ENCODE results near the gene SALL4. TPM values are rescaled to one million over a fixed set of nuclear protein-coding genes. Genes with fewer than 3 reads are reported as not detected.

Gene SALL4
- total RNA-seq, 4 donors from 2014 or later: 0.14 TPM; not detected in 3

DNA sequence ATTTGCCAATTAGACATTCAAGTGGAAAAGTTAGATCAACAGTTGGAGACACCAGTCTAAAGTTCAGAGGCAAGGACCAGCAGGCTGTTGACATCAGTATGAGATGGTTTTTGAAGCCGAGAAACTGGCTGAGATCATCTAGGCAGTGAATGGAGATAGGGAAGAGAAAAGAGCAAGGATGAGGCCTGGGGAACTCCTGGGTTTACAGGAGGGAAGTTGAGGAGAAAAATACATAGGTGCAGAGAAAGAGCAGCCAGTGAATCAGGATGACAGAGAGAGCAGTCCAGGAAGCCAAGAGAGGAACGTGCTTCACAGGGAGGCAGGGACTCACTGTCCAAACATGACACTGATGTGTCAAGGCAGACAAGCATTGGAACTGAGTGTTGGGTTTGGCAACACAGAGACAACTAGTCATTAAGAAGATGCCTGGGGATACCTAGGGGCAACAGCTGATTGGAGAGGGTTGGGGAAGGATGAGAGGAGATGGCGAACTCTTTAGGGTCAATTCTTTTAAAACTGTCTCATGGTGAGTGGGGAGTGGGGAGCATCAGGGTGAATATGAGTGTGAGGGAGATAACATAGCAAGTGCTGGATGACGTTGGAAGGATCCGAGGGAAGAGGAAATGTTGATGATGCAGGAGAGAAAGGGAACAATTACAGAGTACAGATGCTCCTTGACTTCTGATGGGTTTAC, 13.2 kb upstream of the SALL4 start:
- WGBS, 2 donors (ENCODE audit: low coverage in 1 of 2): 72 to 79% methylated on average over 5 of the region's 5 CpGs
- H3K27ac ChIP-seq: no peak overlapping the region
- H3K4me3 ChIP-seq: no peak overlapping the region
- in situ Hi-C loops (cut with MboI; ENCODE audit: low pct_ligation_motif_present in 1 of 4, low pct_unique_long_range_greater_than_20kb in 1 of 4, low sequenced_read_pairs in 3 of 4) (no loop called here), intact Hi-C loops (cut with DNase I; ENCODE audit: low total_unique reads) (loop anchor here (1.0 kb wide), 1 partner anchor 47 kb away; no protein-coding TSS in a partner anchor)
- DNase-seq: no peak
- TF ChIP-seq CTCF (IDR thresholded peaks at IDR 0.05) (no peak), EP300 (IDR thresholded peaks at IDR 0.05; ENCODE audit: low read depth) (no peak), POLR2A (IDR thresholded peaks at IDR 0.05) (no peak), POLR2AphosphoS5 (IDR thresholded peaks at IDR 0.05) (no peak)
- no peaks in the 10 kb centered on the region for H3K9me3 ChIP-seq
- no peaks in the 10 kb centered on the region for H3K4me1 ChIP-seq
- no peaks in the 10 kb centered on the region for H3K36me3 ChIP-seq
- no peaks in the 10 kb centered on the region for H3K27me3 ChIP-seq

DNA sequence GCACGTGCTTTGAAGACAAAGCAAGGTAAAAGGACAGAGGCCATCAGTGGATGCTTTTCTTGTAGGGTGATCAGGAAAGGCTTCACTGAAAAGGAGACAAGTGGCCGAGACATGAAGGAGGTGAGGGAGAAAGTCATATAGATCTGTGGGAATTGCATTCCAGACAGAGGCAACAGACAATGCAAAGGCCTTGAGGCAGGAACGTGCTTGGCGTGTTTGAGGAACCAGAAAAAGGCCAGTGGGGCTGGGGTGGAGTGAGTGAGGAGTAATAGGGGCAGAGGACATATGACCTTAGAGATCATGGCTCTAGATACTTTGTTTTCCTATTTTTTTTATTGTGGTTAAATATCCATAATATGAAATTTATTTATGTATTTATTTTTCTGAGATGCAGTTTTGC, 10.5 kb upstream of the SALL4 start:
- Histone ChIP-seq H3K4me1 (no peaks in the 10 kb centered on the region), H3K9me3 (no peaks in the 10 kb centered on the region), H3K4me3 (no peak overlapping the region), H3K27ac (no peak overlapping the region), H3K36me3 (no peaks in the 10 kb centered on the region), H3K27me3 (no peaks in the 10 kb centered on the region)
- DNase-seq: no peak
- intact Hi-C loops (cut with DNase I; ENCODE audit: low total_unique reads): no loop called here
- no peak for TF ChIP-seq EP300 (IDR thresholded peaks at IDR 0.05; ENCODE audit: low read depth)
- 50 to 80% methylated on average over 2 to 4 of the region's 4 CpGs for WGBS, 2 donors (ENCODE audit: low coverage in 1 of 2)
- in situ Hi-C loops (cut with MboI; ENCODE audit: low pct_ligation_motif_present in 1 of 4, low pct_unique_long_range_greater_than_20kb in 1 of 4, low sequenced_read_pairs in 3 of 4): no loop called here

- DNase-seq: no peak
- Histone ChIP-seq H3K36me3 (no peaks in the 10 kb centered on the region), H3K9me3 (no peaks in the 10 kb centered on the region), H3K27ac (no peak overlapping the region), H3K4me3 (no peak overlapping the region), H3K4me1 (no peaks in the 10 kb centered on the region), H3K27me3 (no peaks in the 10 kb centered on the region)
- intact Hi-C loops (cut with DNase I; ENCODE audit: low total_unique reads): no loop called here
- in situ Hi-C loops (cut with MboI; ENCODE audit: low pct_ligation_motif_present in 1 of 4, low pct_unique_long_range_greater_than_20kb in 1 of 4, low sequenced_read_pairs in 3 of 4): no loop called here
- 63 to 74% methylated on average over 6 to 8 of the region's 8 CpGs for WGBS, 2 donors (ENCODE audit: low coverage in 1 of 2)
- no peak for TF ChIP-seq POLR2A (IDR thresholded peaks at IDR 0.05)
- no peak for TF ChIP-seq POLR2AphosphoS5 (IDR thresholded peaks at IDR 0.05)
- no peak for TF ChIP-seq EP300 (IDR thresholded peaks at IDR 0.05; ENCODE audit: low read depth)
- TF ChIP-seq CTCF (IDR thresholded peaks at IDR 0.05): no peak
Measured at GRCh38 chr20:51811514-51812128, 9.3 kb upstream of the SALL4 start.

- WGBS, 2 donors (ENCODE audit: low coverage in 1 of 2): 76 to 84% methylated on average over 3 of the region's 3 CpGs
- in situ Hi-C loops (cut with MboI; ENCODE audit: low pct_ligation_motif_present in 1 of 4, low pct_unique_long_range_greater_than_20kb in 1 of 4, low sequenced_read_pairs in 3 of 4): no loop called here
Measured at GRCh38 chr20:51811042-51811355, 8.7 kb upstream of the SALL4 start.

More at GRCh38 chr20:51811042-51811355, 8.7 kb upstream of the SALL4 start:
- intact Hi-C loops (cut with DNase I; ENCODE audit: low total_unique reads): no loop called here
- TF ChIP-seq POLR2AphosphoS5 (IDR thresholded peaks at IDR 0.05) (no peak), EP300 (IDR thresholded peaks at IDR 0.05; ENCODE audit: low read depth) (no peak), POLR2A (IDR thresholded peaks at IDR 0.05) (no peak), CTCF (IDR thresholded peaks at IDR 0.05) (no peak)
- Histone ChIP-seq H3K36me3 (no peaks in the 10 kb centered on the region), H3K4me3 (no peak overlapping the region), H3K27ac (no peak overlapping the region), H3K4me1 (no peaks in the 10 kb centered on the region), H3K9me3 (no peaks in the 10 kb centered on the region), H3K27me3 (no peaks in the 10 kb centered on the region)
- no peak for DNase-seq

Measured in transverse colon (tissue), 4 donors.